Raji (cell line): ENCODE data around the gene ARHGEF11.

Experiments used
- POLR2A ChIP-seq: IDR thresholded peaks from 2 replicates; pipeline ENCODE4 v1.6.1; 2011; ENCODE audit warnings: low read depth, low read length, control low read depth; ENCODE audit not compliant: insufficient read depth

ARHGEF11 gene

DNA sequence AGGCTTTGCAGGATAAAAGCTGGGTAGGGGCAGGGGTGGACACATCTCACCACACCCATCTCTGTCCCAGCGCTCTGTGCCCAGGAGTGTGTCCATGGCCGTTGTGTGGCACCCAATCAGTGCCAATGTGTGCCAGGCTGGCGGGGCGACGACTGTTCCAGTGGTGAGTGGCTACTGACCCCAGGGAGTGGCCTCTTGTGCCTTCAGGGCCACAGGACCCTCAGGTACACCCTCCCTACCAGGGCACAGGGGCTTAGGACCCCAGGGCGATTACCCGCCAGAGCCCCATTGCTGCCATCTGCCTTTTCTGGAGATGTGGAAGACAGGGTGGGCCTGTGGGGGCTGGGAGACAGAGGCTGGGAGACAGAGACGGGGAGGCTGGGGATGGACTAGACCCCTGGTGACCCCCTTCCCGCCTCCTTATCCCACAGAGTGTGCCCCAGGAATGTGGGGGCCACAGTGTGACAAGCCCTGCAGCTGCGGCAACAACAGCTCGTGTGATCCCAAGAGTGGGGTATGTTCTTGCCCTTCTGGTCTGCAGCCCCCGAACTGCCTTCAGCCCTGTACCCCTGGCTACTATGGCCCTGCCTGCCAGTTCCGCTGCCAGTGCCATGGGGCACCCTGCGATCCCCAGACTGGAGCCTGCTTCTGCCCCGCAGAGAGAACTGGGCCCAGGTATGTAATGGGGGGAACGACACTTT lies 139.2 kb downstream of the ARHGEF11 start:
- no peak for TF ChIP-seq POLR2A

DNA sequence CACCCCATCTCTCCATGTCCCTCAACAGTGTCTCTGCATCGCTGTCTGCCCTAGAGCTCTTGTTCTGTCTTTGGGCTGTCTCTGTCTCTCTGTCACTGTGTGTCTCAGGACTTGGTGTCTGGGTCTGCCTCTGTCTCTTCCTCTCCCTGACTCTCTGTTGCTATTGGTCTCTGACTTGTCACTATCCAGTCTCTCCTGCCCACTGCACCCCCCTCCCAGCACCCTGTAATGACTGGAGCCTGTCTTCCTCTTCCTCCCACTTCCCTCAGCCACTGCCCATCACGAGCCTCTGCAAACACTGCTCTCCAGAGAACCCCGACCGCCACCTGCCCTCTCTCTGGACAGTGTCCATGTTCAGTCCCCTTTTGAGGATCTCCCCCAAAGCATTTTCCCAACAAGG lies 139.9 kb downstream of the ARHGEF11 start:
- TF ChIP-seq POLR2A = no peak

DNA sequence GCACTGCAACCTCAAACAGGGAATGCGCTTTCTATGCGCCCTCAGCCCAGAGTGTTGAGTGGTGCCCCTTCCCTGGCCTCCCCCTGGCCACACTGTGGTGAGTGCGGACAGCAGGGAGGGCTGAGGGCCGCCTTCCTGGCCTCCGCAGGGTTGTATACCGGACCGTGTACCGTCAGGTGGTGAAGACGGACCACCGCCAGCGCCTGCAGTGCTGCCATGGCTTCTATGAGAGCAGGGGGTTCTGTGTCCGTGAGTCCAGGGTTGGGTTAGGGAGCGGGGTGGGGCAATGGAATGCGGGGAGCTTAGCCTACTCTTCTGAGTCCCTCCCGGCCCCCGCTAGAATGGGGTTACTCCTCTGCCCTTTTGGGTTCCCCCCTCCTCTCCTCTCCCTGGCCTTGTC lies 140.4 kb downstream of the ARHGEF11 start:
- no peak for TF ChIP-seq POLR2A

DNA sequence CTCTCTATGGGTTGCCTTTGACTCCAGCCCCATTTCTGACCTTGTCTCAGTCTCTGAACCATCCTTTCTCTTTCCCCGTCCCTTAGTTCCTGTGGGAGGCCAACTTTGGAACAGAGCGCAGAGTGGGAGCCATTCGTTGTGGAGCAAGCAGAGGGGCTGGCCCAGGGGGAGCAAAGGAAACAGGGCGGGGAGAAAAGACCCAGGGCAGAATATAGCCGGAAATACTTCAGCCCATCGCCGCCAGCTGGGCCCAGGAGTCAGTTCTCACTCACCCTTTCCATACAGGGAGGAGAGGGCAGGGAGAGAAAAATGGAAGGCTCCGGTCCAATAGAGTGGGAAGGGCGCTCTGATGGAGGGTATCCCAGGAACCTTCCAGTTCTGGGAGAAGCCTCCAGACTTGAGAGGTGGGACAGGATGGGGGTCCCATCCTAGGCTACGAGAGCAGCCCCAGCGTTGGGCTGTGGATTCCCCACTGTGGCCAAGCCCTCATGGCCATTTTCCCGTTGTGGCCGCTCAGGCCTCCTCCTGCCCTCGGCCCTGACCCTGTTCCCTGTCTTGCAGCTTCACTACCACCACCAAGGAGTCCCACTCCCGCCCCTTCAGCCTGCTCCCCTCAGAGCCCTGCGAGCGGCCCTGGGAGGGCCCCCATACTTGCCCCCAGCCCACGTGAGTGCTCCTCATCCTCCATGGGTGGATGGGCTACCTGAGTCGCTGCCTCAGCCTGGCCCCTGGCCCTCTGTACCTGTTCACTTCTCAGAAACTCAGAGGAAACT lies 141.2 kb downstream of the ARHGEF11 start:
- no peak for TF ChIP-seq POLR2A

DNA sequence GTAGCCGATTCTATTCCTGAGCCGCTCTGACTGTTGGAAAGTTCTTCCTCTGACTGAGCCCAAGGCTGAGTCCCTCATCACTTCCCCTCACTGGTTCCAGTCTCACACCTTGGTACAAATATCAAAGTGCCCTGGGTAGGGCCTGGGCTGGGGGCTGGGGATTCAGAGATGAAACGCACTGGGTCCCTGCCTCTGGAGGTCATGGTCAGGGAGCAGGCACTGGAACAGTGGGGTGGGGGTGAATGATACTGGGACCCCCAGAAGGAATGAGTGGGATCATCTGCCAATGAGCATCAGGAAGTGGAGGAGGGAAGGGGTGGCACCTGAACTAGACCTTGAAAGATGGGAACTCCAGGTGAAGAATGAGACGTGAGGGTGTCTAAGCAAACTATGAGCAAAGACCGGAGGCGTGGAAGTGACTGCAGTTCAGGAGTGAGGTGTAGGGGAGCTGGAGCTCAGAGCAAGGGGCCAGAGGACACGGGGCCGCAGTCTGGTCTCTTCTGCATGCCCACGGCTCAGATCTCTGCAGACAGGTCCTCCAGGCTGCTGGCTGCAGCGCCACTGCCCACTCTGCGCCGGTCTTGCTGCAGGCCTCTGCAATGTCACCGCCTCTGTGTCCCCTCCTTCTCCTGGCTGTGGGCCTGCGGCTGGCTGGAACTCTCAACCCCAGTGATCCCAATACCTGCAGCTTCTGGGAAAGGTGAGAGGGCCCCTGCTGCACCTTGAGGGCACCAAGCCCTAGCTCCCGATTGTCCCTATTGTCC lies 142.0 kb downstream of the ARHGEF11 start:
- TF ChIP-seq POLR2A = no peak

DNA sequence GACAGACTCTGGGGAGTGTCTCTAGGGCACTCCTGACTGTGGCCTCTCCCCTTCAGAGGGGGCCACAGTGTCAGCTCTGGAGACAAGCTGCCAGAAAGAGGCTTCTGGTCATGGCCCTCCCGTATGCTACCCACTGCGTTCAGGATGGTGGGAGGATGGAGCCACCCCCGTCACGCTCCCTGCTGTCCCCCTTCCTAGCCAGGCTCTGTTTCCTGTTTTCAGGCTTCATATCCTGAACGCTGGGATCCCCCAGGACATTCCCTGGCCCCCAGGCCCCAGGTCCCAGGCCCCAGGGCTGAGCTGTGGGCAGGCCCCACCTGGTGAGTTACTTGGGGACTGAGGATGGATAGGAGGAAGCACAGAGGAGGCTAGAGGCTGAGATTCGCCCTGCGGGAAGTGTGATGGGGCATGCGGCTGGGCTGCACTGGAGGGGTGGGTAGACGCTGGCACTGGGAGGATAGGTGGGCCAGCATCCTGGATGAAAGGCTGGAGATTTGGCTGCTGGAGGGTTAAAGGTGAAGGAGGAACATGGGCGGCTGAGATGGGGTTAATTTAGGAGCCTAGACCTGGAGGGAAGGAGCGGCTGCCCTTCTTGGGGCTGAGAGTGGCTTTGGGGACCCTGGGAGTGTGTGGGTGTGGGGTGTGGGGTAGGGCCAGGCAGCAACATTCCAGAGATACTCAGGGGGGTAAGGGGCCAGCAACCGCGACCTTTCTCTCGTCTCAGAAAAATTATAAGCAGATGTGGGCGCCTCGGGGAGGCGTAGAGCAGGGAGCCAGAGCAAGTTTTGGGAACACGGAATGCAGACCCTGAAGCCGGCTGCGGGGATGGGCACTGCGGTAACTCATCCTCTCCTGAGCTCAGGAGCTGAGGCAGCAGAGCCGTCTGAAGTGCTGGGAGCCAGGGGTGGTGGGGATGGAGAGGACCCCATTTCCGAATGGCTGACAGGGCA lies 143.3 kb downstream of the ARHGEF11 start:
- TF ChIP-seq POLR2A = no peak

DNA sequence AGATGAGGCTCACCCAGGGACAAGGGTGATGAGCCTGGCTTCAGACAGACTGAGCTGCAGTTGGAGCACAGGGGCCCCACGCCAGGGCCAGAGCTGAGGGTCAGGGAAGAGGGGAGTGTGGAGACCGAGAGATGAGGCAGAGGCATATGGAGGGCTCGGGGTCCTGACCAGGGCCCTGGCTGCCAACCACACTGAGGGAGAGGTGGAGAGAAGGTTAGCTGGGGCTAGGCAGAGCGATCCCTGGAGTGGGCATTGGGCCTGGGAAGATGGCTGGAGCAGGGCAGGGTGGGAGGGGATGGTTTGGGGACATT lies 144.0 kb downstream of the ARHGEF11 start:
- TF ChIP-seq POLR2A = no peak

DNA sequence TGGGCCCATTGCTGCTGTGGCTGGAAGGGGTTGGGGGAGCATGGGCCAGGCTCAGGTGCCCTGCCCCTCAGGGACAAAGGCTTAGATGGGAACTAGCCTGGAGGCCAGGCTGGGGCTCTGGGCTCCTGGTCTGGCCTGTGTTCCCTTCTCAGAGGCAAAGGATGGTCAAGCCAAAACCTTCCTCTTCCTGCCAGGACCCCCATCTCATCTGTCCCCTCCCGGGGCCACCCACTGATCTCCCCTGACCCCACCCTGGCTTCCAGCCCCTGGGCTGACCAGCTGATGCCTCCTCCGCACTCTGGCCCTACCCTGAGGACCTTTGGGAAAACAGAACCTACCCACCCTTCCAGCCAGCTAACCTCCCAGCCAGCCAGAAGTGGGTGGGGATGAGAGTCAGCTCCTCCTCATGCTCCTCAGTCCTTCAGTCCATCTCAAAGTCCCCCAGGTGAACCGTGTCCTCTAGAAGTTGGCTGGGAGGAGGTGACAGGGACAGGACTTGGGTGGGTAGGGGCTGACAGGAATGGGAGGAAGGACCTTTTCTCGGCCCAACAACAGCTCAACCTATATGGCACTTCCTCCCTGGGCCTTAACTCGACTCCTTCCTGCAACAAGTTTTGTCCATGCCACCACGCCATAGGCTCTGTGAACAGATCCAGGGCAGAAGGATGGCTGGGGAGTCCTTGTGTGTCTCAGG lies 144.5 kb downstream of the ARHGEF11 start:
- TF ChIP-seq POLR2A = no peak

DNA sequence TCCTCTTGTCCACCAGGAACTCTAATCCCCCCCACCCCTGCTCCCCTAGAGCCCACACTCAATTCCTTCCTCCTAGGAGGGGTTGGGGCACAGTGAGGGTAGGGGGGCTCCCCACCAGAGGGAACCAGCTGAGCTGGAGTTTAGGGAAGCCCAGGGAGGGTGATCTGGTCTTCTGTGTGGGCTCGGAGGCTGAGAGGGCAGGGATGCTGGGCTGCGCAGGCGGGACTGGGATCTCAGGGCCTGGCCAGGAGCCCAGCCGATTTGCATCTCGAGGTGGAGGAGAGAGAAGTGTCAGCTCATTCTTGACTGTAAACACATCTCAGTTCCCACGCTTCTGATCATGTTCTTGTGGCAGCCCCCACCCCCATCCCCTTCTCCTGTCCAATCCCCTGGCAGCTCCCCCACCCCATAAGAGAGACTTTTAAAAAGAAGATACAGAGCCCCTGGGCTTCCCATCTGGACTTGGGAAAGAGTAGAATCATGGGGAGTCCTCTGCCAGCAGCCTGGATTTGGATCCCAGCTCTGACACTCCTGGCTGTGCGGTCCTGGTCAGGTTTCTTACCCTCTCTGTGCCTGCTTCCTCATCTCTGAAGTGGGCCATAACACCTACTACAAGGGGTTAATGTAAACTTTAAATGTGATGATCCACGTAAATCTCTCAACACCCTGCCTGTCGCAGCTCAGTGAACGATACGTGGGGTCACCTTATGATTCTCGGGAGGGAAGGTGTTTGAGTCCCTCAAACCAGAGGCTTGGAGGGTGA lies 145.4 kb downstream of the ARHGEF11 start:
- no peak for TF ChIP-seq POLR2A

DNA sequence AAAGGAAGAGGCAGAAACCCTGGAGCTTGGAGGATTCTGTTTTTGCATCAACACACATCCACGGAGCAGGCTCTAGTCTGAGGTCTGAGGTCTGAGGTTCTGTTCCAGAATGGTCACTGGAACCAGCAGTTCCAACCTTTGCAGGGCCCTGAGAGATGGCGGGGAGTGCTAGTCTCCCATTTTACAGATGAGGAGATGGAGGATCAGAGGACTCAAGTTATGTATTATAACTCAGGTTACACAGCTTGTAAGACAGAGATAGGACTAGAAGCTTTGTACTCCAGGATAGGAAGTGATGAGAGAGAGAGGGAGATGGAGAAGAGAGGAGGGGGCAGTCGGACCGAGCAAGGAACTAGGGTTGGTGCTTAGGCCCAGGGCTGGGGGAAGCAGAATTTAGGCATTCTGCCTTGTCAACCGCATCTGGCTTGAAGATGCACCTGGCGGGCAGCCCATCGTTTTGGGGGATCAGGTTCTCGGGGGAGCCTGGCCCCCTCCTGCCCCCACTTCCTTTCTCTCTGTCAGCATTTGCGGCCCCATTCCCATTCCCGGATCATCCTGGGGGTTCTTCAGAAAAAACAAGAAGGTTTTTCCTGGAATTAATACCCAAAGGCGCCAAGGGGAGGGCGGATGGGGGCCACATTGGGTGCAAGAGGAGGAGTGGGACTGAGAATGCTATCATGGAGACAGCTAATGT lies 146.4 kb downstream of the ARHGEF11 start:
- no peak for TF ChIP-seq POLR2A

DNA sequence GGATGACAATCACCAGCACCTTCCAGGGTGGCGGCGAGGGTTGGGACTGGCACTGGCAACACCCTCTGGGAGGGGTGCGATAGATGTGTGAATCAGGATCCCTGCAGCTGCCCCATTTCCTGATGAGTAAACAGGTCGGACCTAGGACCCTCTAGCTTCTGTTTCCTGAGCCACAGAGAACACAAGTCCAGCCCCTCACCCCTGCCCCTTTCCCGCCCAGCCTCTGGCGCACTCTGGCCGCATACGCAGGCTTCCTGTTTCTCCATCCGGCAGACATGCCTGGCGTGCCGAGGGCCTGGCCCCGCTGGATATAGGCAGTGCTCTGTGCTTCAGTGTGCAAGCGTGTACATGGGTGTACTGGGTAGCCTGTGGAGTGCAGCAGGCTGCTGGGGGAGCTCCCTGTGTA lies 147.4 kb downstream of the ARHGEF11 start:
- TF ChIP-seq POLR2A = no peak

DNA sequence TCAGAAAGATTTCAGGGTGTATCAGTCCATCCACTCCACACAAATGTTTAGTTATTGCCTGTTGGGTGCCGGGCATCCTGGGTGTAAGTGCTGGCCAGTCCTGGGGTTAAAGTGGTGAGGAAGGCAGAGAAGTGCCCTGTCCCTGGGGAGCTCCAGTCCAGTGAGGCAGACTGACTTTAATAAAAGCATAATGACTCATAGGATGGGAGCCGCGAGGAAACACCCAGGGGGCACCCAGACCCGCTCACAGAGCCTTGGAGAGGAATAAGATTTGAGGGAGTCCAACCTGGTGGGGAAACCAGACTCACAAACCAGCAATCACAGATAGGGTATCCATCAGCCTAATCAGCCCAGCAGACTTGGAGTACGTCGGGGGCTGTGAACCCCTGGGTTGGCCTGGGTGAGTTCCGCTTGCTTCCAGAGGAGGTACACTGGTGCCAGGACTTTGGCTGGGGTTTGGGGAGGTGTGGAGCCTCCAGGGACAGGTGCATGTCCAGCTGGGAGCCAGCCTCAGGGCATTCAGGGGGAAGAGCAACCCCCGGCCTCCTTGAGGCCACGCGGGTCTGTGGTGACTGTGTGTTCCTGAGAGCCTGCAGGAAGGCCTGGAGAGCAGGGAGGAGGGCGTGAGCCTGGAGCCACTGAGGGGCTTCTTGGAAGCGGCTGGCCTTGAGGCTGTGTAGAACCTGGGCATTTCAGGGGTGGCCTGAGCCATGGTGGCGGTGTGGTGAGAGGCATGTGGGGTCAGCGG lies 148.3 kb downstream of the ARHGEF11 start:
- TF ChIP-seq POLR2A = no peak
